Muscle layer of colon (tissue), 2 donors: ENCODE measurements around the gene NBEAL1.
"Not testable (repeated sequence)": the region's sequence is repeated elsewhere in the genome, so short reads cannot be mapped to it uniquely, and the experiment has no call there.

Source experiments
- H3K27ac ChIP-seq: one replicate; pipeline ENCODE4 v1.7.0; 2013; ENCODE audit warnings: low read depth, mild to moderate bottlenecking, low read length, moderate library complexity
- H3K27me3 ChIP-seq, 2 donors: one replicate each; pipeline ENCODE4 v1.7.0; 2013; ENCODE audit warnings: low read length in 2 of 2, mild to moderate bottlenecking in 2 of 2; ENCODE audit not compliant: insufficient read depth in 2 of 2, control insufficient read depth in 1 of 2
- H3K36me3 ChIP-seq: one replicate; pipeline ENCODE4 v1.7.0; 2013; ENCODE audit warnings: mild to moderate bottlenecking, low read length; ENCODE audit not compliant: insufficient read depth
- H3K4me1 ChIP-seq: one replicate; pipeline ENCODE4 v1.7.0; 2013; ENCODE audit warnings: mild to moderate bottlenecking, low read length; ENCODE audit not compliant: insufficient read depth
- H3K4me3 ChIP-seq, 2 donors: one replicate each; pipeline ENCODE4 v1.7.0; 2013; ENCODE audit warnings: low read length in 2 of 2, low read depth in 1 of 2, mild to moderate bottlenecking in 1 of 2, moderate library complexity in 1 of 2
- H3K9ac ChIP-seq: one replicate; pipeline ENCODE4 v1.7.0; 2013; ENCODE audit warnings: low read length
- H3K9me3 ChIP-seq: one replicate; pipeline ENCODE4 v1.7.0; 2013; ENCODE audit warnings: mild to moderate bottlenecking, low read length
- donor health status: abdominal sarcoma.
- donor health status: Adenocarcinoma of cecum.

NBEAL1 gene

GRCh38 chr2:203122317-203122986 is 107.8 kb downstream of the NBEAL1 start:
- no peak overlapping the region for H3K27ac ChIP-seq
- H3K36me3 ChIP-seq: peaks cover 4% of the 10 kb centered on the region
- no peak overlapping the region for H3K4me3 ChIP-seq
- no peaks in the 10 kb centered on the region for H3K4me1 ChIP-seq
- no peaks in the 10 kb centered on the region for H3K9me3 ChIP-seq
- no peaks in the 10 kb centered on the region for H3K27me3 ChIP-seq
- H3K9ac ChIP-seq: no peak overlapping the region

- Histone ChIP-seq H3K36me3 (peaks cover 6% of the 10 kb centered on the region), H3K27ac (no peak overlapping the region)
Measured at GRCh38 chr2:203126996-203127395, 112.3 kb downstream of the NBEAL1 start.

GRCh38 chr2:203135105-203135504 is 120.4 kb downstream of the NBEAL1 start:
- Histone ChIP-seq H3K27ac (no peak overlapping the region), H3K9me3 (no peaks in the 10 kb centered on the region), H3K36me3 (peaks cover 16% of the 10 kb centered on the region), H3K4me1 (no peaks in the 10 kb centered on the region), H3K27me3 (no peaks in the 10 kb centered on the region), H3K4me3 (no peak overlapping the region), H3K9ac (no peak overlapping the region)

More at GRCh38 chr2:203126996-203127395, 112.3 kb downstream of the NBEAL1 start:
- no peaks in the 10 kb centered on the region for H3K27me3 ChIP-seq
- no peak overlapping the region for H3K4me3 ChIP-seq
- H3K9ac ChIP-seq: no peak overlapping the region
- no peaks in the 10 kb centered on the region for H3K9me3 ChIP-seq
- no peaks in the 10 kb centered on the region for H3K4me1 ChIP-seq

GRCh38 chr2:203143391-203143790 is 128.7 kb downstream of the NBEAL1 start:
- no peaks in the 10 kb centered on the region for H3K27me3 ChIP-seq
- H3K9ac ChIP-seq: no peak overlapping the region
- peaks cover 4% of the 10 kb centered on the region for H3K36me3 ChIP-seq
- no peak overlapping the region for H3K27ac ChIP-seq
- no peaks in the 10 kb centered on the region for H3K9me3 ChIP-seq
- H3K4me3 ChIP-seq: no peak overlapping the region
- H3K4me1 ChIP-seq: no peaks in the 10 kb centered on the region

- Histone ChIP-seq H3K36me3 (peaks cover 27% of the 10 kb centered on the region), H3K9me3 (no peaks in the 10 kb centered on the region), H3K4me3 (no peak overlapping the region), H3K27me3 (no peaks in the 10 kb centered on the region), H3K9ac (no peak overlapping the region), H3K27ac (no peak overlapping the region), H3K4me1 (no peaks in the 10 kb centered on the region)
Measured at GRCh38 chr2:203149194-203149593, 134.5 kb downstream of the NBEAL1 start.

- H3K9me3 ChIP-seq: no peaks in the 10 kb centered on the region
- H3K27ac ChIP-seq: no peak overlapping the region
- H3K4me1 ChIP-seq: no peaks in the 10 kb centered on the region
- H3K27me3 ChIP-seq: no peaks in the 10 kb centered on the region
- H3K9ac ChIP-seq: no peak overlapping the region
- no peak overlapping the region for H3K4me3 ChIP-seq
- peaks cover 20% of the 10 kb centered on the region for H3K36me3 ChIP-seq
Measured at GRCh38 chr2:203155406-203155805, 140.7 kb downstream of the NBEAL1 start.

- not testable (repeated sequence) for H3K9ac ChIP-seq, H3K4me3 ChIP-seq, H3K27me3 ChIP-seq, H3K27ac ChIP-seq, H3K9me3 ChIP-seq, H3K4me1 ChIP-seq
- H3K36me3 ChIP-seq: peaks cover 21% of the 10 kb centered on the region
Measured at GRCh38 chr2:203162722-203163121, 148.0 kb downstream of the NBEAL1 start.

GRCh38 chr2:203164311-203164935 is 149.7 kb downstream of the NBEAL1 start:
- no peaks in the 10 kb centered on the region for H3K4me1 ChIP-seq
- no peaks in the 10 kb centered on the region for H3K27me3 ChIP-seq
- H3K9ac ChIP-seq: no peak overlapping the region
- no peak overlapping the region for H3K4me3 ChIP-seq
- H3K9me3 ChIP-seq: no peaks in the 10 kb centered on the region
- H3K36me3 ChIP-seq: peaks cover 19% of the 10 kb centered on the region
- no peak overlapping the region for H3K27ac ChIP-seq

GRCh38 chr2:203167751-203168150 is 153.1 kb downstream of the NBEAL1 start:
- Histone ChIP-seq H3K27me3 (no peaks in the 10 kb centered on the region), H3K9me3 (no peaks in the 10 kb centered on the region), H3K4me1 (no peaks in the 10 kb centered on the region), H3K4me3 (no peak overlapping the region), H3K36me3 (peaks cover 15% of the 10 kb centered on the region), H3K9ac (no peak overlapping the region), H3K27ac (no peak overlapping the region)

- no peak overlapping the region for H3K27ac ChIP-seq
- H3K27me3 ChIP-seq: no peaks in the 10 kb centered on the region
- H3K4me3 ChIP-seq: no peak overlapping the region
- no peak overlapping the region for H3K9ac ChIP-seq
- H3K36me3 ChIP-seq: peaks cover 20% of the 10 kb centered on the region
- H3K4me1 ChIP-seq: no peaks in the 10 kb centered on the region
- no peaks in the 10 kb centered on the region for H3K9me3 ChIP-seq
Measured at GRCh38 chr2:203170502-203170901, 155.8 kb downstream of the NBEAL1 start.

GRCh38 chr2:203175371-203175770 is 160.7 kb downstream of the NBEAL1 start:
- Histone ChIP-seq H3K36me3 (peaks cover 5% of the 10 kb centered on the region), H3K27ac (no peak overlapping the region), H3K9me3 (no peaks in the 10 kb centered on the region), H3K9ac (no peak overlapping the region), H3K27me3 (no peaks in the 10 kb centered on the region), H3K4me1 (no peaks in the 10 kb centered on the region), H3K4me3 (no peak overlapping the region)

GRCh38 chr2:203177361-203177760 is 162.7 kb downstream of the NBEAL1 start:
- H3K36me3 ChIP-seq: peaks cover 16% of the 10 kb centered on the region
- no peak overlapping the region for H3K27ac ChIP-seq
- no peaks in the 10 kb centered on the region for H3K9me3 ChIP-seq
- no peak overlapping the region for H3K4me3 ChIP-seq
- no peaks in the 10 kb centered on the region for H3K27me3 ChIP-seq
- no peak overlapping the region for H3K9ac ChIP-seq
- no peaks in the 10 kb centered on the region for H3K4me1 ChIP-seq
